ENCODE data around the gene TLE3.

TLE3 gene

DNA sequence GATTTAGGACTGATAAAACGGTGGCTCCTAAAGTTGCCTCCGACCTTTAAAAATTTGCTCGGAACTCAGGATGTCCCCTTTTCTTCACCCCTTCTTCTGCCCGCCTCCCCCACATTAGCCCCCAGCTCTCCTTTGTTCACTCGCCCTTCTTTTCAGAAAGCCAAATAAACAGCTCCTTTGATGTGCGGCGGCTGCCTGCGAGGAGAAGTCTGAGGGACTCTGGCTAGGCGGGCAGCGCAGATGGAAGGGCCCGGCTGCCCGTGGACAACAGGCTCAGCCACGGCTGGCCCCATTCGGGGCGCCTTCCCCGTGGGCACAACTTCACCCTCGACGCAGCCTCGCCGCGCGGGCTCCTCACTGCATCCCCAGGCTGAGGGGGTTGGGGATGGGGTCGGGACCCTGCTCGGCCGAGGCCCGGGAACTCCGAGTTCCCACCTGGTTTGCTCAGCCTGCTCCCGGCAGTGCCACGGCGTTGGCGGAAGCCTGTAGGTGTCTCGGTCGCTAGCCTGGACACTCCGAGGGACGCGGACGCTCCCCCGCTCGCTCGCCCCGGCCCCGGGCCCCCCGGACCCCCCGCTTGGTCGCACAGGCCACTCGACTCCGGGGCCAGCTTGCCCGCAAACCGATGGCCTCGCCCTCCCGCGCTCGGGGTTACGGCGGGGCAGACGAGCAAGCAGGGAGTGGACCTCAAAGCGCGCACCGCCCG lies 897 bp upstream of the TLE3 start:
- peak; percentile 46 for DNase-seq

DNA sequence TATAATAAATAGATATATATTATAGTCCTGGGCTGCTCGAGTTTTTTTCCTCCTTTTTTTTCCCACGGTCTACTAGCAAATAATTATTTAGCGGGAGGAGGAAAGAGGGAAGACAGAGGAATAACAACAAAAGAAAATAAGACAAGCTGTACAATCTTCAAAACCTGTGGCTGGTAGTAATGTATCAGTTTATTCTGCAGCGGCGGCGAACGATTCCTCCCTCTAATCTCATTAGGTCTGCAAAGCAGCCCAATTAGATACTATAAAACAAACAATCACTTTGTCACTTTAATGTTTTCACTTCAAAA lies 390 bp upstream of the TLE3 start:
- no peak for DNase-seq

DNA sequence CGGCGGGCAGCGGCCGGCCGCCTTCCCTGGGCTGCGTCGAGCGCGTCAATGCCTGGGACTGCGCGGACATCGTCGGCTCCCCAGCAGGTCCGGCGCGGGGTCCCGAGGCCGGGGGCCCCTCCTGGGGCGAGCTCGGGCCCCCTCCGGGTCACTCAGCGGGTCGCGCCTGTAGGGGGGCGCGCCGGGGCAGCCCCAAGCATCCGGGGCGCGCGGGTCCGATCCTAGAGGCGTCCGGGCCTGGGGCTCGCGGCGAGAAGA lies 725 bp downstream of the TLE3 start:
- DNase-seq: no peak

DNA sequence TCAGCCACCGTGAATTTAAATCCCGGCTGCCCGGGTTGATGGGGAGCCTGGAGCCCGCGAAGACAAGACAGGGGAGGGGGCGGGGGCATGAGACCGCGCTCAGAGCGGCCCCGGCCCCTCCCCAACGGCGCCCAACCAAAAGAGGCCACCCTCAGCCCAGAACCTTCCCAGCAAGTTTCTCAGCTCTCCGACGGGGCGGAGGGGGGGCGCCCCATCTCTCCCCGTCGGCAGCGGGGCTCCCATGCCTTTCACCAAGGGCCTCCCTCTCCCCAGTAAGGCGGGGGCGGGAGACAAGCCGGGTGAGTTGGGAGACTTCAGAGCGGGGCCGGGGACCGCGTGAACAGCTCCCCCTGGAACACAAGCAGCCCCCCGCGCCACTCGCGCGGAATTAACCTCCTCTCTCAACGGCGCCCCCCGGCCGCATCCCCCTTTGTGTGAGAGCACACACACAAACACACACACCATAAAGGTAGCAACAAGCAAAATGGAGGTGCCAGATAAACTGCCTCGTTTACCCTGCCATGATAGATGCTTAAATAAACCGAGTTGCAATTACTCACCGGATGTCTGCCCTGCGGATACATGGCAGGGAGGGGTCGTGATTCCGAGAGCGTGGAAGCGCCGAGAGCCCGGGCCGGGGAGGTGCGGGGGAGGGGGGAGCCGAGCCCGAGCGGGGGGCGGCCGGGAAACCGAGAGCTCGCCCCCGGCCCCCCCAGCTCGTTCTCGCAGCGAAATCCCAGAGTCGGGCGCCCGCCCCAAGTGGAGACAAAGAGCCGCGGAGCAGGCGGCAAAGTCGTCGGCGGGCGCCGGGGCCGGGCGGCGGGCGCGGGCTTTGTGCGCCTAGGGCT lies 1.3 kb downstream of the TLE3 start:
- DNase-seq: peak; percentile 24

DNA sequence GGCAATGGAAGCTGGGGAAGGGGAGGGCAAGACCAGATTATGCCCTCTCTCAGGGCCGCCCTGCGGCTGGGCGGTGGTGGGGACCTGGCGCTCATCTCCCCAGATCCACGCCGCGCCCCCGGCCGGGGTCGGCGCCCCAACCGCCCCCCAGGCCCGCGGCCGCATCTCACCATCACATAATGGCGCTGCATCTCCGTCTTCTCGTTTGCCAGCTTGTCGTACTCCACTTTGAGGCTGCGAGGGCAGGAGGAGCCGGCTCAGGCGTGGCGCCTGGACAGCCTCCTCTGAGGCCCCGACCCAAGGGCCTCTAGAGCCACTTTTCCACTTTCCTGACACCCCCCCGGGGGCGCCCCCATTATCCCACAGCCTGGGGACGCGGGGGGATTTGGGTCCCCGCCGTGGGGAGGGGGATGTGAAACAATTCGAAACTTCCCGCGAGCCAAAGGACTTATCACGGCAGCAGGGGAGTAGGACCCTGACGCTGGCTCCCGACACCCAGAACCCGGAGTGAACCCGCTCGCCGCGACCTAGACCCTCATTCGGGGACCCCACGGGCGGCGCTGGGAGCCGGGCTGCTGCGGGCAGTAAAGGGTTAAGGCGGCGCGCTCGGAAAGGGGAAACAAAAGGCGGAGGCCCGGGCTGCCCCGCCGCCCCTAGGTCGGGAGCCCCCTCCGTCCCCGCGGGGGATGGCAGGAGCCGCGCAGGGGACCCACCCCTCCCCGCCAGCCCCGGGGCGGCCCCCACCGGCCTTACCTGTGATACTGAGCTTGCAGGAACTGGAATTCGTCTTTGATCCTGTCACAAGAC lies 2.1 kb downstream of the TLE3 start:
- peak; percentile 43 for DNase-seq

DNA sequence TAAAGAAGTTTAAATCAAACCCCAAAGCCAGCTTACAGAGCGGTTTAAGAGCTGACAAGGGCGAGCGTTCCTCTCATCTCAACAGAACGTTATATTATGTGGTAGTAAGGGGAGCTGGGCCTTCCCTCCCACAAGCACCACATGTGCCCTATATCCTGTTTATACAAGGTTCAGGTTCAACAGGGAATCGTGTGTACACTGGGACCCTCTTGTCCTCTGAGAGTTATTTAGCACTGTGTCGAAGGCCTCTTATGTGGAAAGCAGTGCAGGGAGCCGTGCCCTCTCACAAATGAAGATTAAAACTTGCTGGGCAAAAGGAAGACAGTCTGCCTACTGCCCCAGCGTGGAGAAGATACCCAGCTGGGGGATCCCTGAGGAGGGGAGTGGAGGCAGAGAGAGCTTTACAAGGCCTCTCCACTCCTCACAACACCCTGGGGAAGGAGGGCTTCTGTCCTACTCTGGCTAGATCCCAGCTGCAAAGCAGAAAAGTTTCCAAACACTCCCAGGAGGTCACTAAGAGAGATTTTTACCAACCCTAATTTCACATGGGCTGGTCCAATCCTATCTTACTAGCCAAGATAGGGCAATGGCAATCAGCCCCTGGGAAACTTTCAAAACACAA lies 2.9 kb downstream of the TLE3 start:
- DNase-seq: no peak

DNA sequence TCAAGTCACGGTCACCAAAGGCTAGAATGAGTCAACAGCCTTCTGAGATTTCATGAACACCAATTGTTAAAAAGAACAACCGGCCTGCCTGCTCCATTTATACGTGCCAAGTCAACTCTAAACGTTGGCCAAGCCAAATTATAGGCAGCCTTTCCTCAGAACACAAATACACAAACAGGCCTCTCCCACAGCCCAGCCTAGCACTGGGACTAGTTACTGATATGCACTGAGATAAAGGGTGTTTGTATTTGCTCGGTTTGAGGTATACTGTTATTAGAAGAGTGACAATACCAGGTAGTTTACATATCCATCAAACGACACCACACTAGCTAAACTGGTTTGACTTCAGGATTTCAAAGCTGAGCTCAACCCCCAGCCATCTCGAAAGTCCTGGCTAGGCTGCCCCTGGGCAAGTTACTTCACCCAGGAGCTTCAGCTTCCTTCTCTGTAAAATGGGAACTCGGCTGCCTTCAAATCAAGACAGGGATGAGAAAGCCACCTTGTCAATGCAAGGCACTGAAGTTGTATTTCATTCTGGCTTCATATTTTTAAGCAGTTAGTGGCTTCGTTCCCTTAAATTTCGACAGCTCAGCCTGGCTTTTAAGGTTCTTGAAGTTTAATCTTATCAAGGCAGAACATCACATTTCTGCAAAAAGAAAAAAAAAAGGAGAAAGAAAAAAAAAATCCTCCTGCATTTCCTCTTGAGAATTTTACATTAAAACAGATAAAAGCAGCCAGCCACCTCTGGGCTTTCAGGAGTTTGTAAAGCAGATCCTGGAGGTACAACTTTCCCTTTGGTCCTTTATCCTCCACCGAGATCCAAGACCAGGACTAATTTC lies 4.0 kb downstream of the TLE3 start:
- peak; percentile 47 for DNase-seq

DNA sequence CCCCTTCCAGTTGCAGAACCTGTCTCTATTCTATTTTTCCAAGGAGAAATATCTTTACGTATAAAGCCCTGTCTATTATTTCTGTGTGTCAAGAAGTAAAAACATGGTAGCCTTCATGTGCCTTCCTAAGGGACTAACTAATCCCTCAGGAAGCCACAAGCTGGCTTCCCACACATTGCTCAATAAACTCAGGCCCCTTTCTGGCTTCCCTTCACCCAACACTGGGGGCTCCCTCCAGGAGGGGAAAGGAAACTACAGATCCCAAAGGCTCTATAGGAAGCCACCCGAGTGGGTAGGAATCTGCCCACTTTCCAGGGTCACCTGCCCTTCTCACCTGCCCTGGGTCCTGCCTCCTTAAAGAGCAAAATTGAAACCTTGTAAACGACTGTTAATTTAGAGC lies 4.6 kb downstream of the TLE3 start:
- DNase-seq: no peak

DNA sequence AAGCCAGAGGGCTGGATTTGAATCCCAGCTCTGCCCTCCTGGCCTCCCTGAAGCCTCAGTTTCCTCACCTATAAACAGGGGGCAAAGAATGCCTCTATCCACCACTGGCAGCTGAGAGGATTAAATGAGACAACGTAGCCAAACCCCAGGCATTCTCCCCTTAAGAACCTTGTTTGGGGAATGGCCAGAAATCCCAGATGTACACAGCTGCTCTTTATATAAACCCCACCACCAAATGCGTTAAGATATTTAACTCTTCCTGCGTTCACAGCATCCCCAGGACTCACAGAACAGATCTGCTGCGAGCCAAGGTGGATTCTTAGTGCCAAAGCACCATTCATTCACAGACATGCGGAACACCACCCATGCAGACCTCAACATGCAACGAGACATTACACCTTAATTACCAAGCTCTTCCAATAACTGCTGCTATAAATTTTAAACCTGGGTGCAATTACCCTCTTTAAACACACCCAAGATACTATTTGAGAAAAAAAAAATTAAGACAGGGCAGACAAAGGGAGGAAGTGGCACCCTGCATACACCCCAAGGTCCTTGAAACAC lies 5.2 kb downstream of the TLE3 start:
- DNase-seq: no peak

DNA sequence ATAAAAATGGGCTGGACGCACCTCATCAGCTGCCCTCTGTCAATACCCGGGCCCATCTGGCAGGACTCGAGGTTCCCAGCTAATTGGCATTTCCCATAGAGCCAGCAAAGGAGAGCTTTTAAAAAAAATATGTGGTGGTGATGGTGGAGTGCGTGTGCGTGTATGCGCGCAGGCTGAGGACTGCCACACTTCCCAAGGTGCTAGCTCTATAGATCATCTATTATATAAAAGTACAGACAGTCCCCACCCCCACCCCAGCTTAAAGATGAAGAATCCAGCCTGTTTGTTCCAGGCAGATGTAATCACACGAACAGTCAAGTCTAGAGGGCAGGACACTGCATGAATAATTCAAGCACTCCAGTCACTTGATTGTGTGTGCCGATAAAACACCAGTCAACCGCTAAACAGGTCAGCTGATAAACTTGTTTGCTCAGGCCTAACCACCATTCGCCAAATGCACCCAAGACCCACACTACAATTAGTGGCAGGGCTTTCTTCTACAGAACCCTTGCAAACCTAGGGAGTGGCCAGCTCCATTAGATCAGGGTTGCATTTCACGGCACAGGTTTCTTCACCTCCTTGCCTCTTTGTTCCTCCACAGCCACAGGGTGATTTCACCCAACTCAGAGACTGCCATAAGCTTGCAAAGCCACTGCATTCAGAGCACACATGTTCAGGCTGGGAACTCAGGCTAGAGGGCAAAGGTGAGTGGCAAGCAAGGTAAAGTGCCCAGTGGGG lies 5.8 kb downstream of the TLE3 start:
- DNase-seq: peak; percentile 23

DNA sequence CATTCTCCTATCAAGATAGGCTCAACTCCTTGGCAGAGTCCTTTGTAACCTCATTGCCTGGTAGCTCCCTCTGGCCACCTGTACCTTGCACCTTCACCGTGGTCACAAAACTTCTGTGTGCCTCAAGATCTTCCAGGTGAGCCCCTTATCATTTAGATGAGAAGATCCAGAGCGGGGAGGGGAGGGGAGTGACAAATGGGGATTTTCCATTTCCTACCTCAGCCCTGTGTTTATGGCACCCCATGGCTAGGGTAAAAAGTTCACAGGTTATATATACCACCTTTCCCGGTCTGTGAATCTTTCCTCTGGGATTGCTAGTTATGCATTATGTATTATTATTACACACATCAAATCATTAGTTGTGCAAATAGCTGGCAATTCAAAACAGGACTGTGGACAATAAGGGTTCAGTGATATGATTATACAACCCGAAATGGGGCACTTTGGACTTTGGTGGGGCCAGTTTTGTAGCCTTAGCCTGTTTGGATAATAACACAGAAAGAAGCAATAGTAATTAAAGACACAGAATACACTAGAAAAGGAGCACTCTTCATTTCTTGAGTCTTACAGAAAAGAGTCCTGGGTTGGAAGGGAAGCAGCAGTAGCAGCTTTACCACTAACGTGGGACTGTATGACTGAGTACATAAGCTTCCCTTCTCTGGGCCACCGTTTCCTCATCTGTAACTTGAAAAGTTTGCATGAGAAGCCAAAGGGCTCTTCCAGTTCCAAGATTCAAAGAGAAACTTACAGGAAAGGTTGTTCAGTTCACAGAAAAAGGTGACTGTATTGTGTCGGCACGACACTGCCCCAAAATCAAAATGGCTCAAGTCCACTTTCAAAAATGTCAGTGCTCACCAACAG lies 7.1 kb downstream of the TLE3 start:
- no peak for DNase-seq

DNA sequence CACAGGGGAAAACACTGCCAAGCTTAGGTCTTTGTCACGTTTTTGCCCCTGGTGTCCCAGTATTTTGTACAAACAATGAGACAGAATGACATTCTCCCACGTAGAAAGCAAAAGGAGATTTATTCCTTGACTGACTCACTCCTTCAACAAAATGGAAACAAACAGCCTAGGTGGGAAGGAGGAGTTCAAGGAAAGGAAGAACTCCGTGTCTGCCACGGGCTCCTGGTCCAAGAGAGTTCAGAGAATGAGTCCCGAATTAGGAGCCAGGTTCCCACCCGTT lies 8.1 kb downstream of the TLE3 start:
- no peak for DNase-seq

DNA sequence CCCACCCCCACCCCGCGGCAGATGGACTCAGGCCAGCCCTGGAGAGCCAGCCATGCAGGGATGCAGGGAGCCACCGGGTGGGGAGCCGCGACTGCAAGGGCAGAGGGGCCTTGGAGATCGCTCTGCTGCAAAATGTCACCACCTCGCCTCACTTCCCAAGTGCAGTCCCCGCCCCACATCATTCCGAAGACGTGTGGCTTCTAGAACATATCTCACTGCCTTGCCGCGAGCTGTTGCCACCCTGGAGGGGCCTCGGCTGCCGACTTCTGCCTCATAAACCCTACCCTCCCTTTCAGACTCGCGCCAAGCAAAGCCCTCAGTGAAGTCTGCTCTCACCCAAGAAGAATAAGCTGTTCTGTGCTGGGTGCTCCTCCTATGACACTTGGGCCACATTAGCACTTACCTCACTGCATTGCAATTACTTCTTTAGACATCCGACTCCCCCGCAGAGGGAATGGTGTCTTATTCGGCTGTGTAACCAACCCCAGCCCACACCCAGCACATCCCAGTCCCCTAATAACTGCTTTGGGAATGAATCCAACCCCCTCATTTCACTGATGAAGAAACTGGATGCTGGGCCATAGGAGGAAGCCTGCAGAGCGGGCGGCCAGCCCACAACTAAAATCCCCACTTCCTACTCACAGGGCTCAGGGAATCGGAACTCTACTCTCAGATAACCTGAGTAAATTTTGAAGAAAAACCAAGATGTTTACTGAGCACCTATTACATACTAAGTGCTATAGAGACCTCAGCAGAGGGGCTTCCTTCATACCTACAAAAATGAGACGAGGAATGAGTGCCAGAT lies 8.6 kb downstream of the TLE3 start:
- DNase-seq: no peak

DNA sequence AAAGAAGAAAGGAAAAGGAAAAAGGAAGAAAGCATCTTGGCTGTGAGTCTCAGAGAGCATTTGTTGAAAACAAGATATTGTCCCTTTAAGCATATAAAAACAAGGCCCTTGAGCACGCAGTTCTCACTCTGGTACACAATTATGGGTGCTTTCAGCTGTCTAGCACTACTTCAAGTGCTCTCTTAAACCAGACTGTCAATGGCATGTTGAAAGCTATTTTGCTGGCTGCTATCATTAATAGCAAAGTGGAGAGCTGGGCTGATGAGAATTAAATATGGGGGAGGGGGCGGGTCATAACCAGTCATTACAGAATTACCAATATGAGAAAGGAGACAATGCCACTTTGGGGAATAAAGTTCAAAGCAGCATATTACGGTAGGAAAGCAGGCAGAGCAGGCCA lies 9.3 kb downstream of the TLE3 start:
- no peak for DNase-seq

DNA sequence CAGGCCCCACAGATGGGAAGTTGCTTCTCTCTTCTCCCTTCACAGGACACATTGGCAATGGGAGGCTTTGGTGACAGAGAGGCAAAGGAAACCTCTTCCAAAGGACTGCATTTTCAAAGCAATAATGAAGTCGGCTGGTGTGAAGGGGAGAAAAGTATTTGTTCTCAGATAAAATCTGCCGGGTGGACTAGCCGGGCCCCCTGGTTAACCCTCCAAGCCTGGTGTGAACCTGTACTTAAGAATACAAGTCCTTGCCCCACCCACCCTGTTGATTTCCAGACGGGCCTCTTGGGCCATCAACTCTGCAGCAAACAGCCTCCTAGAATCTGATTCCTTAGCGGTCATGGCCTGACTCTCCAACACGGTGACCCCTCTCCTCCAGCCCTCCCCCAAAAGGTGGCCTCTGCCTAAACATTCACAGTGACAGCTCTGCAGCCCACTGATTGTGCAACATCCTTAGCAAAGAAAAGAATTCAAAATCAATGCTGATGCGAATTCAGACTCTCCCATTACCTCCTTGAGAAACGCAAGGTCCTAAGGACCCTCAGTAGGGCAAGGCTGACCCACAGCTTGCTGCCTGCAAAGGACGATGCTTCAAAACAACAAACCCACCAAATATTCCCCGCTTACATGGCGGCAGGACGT lies 9.9 kb downstream of the TLE3 start:
- no peak for DNase-seq

DNA sequence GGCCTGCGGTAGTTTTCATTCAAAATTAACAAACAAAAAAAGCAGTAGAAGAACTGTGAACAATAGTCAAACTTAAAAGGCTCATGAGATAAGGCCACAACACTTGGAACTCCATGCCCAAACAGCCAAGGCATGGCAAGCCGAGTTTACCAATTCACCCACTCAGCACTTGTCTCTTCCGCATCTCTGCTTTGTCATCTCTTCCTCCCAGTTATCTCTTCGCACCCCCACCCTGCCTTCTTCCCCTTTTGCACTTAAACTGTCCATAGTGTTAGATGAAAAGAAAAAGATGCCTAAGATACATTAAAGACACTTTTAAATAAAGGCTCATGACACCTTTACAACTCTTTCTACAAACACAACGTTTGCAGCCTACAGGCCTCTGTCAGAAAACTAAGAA lies 11.1 kb downstream of the TLE3 start:
- DNase-seq: no peak

DNA sequence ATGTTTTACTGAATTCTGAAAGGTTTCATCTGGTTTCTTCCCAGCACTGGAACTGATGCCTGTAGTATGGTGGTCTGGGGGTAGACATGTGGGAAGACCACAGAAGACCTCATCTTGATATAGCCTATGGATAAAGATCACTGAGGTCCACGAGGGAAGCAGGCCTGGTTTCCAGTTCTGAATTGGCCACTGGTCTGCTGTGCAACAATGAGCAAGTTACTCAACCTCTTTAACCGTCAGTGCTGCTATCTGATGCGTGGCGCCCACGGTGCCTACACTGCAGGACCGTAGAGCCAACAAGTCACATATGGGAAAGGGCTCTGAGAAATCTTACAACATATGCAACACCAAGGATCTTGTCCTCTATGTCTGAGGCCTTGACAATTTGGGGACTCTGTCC lies 13.3 kb downstream of the TLE3 start:
- no peak for DNase-seq

DNA sequence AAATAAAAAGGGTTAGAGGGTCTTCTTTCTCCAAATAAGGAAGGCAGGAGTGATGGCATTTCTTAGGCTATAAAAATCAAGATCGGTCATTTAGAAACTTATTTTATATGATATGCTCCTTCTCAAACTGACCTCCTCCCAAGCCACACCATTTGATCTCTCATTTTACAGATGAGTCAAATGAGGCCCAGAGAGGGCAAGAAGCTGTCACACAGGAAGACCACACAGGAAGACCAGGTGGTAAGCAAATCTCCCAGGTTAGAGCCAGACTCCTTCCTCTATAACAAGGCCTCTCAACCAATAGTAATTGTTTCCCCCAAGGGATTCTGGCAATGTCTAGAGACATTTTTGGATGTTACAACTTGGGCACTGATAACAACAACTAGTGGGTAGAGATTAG lies 13.8 kb downstream of the TLE3 start:
- no peak for DNase-seq

DNA sequence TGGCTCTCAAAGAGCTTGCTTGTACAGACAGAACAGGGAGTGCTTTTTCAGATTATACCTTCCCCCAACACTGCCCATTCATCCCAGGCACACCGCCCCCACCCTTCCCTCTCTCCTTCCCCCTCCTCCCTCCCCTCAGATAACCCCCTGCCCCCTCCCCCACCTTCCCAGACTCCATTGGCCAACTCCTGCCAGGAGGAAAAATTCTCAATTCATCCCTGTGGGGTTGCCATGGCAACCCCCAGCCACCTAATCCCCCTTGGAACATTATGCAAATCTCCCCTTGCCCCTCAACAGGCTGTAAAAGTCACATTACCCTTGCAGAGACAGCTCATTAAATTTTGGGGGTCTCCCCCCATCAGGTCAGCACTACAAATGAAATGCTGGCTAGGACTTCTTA lies 14.3 kb downstream of the TLE3 start:
- DNase-seq: no peak

All from COR-L47 (cell line).